EH (cell line): ENCODE measurements around the gene KIF5A.

Source experiments
- DNase-seq: peaks from one replicate; pipeline ENCODE4 v3.0.0-alpha.2; 2015; ENCODE audit warnings: low read depth

The KIF5A gene

GRCh38 chr12:57535764-57536596 is 13.9 kb upstream of the KIF5A start:
- no peak for DNase-seq

GRCh38 chr12:57536597-57536942 is 13.3 kb upstream of the KIF5A start:
- no peak for DNase-seq

GRCh38 chr12:57539134-57539768 is 10.6 kb upstream of the KIF5A start:
- no peak for DNase-seq

- DNase-seq: peak; percentile 57
These were observed 8.8 kb upstream of the KIF5A start for GRCh38 chr12:57541001-57541400.

GRCh38 chr12:57541717-57542116 is 8.1 kb upstream of the KIF5A start:
- no peak for DNase-seq

- peak; percentile 58 for DNase-seq
These were observed 6.3 kb upstream of the KIF5A start for GRCh38 chr12:57543581-57543980.

- no peak for DNase-seq
These were observed 3.9 kb upstream of the KIF5A start for GRCh38 chr12:57545809-57546437.

- peak; percentile 99 for DNase-seq
These were observed 3.2 kb upstream of the KIF5A start, which contains the start of gene DCTN2 for GRCh38 chr12:57546438-57547287. DCTN2 (minus strand) TSS chr12:57547192; CDS start chr12:57547063, 129 bp downstream.

GRCh38 chr12:57547288-57548012 is 2.4 kb upstream of the KIF5A start:
- no peak for DNase-seq

- DNase-seq: no peak
These were observed 1.9 kb upstream of the KIF5A start for GRCh38 chr12:57548013-57548315.

GRCh38 chr12:57548488-57548887 is 1.4 kb upstream of the KIF5A start:
- DNase-seq: no peak

- no peak for DNase-seq
These were observed 488 bp upstream of the KIF5A start for GRCh38 chr12:57549203-57549908.

GRCh38 chr12:57550641-57551549 is 1.1 kb downstream of the KIF5A start:
- DNase-seq: no peak

- no peak for DNase-seq
These were observed 1.9 kb downstream of the KIF5A start for GRCh38 chr12:57551637-57552305.

GRCh38 chr12:57552306-57552651 is 2.4 kb downstream of the KIF5A start:
- no peak for DNase-seq

GRCh38 chr12:57552835-57553313 is 3.0 kb downstream of the KIF5A start:
- DNase-seq: peak; percentile 78

- DNase-seq: no peak
These were observed 3.7 kb downstream of the KIF5A start for GRCh38 chr12:57553343-57554202.

- no peak for DNase-seq
These were observed 4.6 kb downstream of the KIF5A start for GRCh38 chr12:57554453-57554852.
